Mammary epithelial cell (primary cell): ENCODE measurements around the gene GPRC5B.

Experiments used
- CTCF ChIP-seq, 2 donors: IDR thresholded peaks in 1 of 2; conservative IDR thresholded peaks in 1 of 2; 2 replicates each; pipeline ENCODE4 v1.5.1; 2011 to 2012; ENCODE audit warnings: inconsistent platforms in 2 of 2, low read length in 2 of 2, mild to moderate bottlenecking in 2 of 2, control low read depth in 1 of 2, low read depth in 1 of 2; ENCODE audit not compliant: insufficient read depth in 1 of 2; ENCODE audit errors: extremely low read depth in 1 of 2
- EZH2 ChIP-seq: IDR thresholded peaks from 2 replicates; pipeline ENCODE4 v1.6.1; 2012; ENCODE audit warnings: low read length, inconsistent platforms, borderline replicate concordance

- no peak for TF ChIP-seq CTCF (conservative IDR thresholded peaks at IDR 0.05 in 1 of 2, IDR thresholded peaks at IDR 0.05 in 1 of 2; ENCODE audit: extremely low read depth in 1 of 2, insufficient read depth in 1 of 2, low read depth in 1 of 2, low read length in 2 of 2)
- no peak for TF ChIP-seq EZH2
Measured at GRCh38 chr16:19835196-19835595, 49.5 kb downstream of the GPRC5B start.
